ENCODE results near the gene ZNF76.

ZNF76 gene

DNA sequence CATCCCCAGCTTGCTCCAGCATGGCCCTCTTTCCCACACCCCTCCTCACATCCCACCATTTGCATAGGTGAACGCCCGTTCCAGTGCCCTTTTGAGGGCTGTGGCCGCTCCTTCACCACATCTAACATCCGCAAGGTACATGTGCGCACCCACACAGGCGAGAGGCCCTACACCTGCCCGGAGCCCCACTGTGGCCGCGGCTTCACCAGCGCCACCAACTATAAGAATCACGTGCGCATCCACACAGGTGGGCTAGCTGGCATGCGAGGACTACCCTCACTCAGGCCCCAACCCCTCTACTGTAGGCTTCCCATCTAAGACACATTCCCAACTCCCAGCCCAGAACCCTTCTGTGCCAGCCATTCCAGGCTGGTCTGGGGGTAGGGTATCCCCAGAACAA is 32.0 kb downstream of the ZNF76 start:
- no peak overlapping the region for H3K4me3 ChIP-seq (replicated peaks; ENCODE audit: low read depth, low read length)
- TF ChIP-seq, protein P1, sequence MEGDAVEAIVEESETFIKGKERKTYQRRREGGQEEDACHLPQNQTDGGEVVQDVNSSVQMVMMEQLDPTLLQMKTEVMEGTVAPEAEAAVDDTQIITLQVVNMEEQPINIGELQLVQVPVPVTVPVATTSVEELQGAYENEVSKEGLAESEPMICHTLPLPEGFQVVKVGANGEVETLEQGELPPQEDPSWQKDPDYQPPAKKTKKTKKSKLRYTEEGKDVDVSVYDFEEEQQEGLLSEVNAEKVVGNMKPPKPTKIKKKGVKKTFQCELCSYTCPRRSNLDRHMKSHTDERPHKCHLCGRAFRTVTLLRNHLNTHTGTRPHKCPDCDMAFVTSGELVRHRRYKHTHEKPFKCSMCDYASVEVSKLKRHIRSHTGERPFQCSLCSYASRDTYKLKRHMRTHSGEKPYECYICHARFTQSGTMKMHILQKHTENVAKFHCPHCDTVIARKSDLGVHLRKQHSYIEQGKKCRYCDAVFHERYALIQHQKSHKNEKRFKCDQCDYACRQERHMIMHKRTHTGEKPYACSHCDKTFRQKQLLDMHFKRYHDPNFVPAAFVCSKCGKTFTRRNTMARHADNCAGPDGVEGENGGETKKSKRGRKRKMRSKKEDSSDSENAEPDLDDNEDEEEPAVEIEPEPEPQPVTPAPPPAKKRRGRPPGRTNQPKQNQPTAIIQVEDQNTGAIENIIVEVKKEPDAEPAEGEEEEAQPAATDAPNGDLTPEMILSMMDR (IDR thresholded peaks at IDR 0.05; ENCODE audit: low read length, missing control alignments): no peak
- DNase-seq (ENCODE audit: low read depth): no peak

DNA sequence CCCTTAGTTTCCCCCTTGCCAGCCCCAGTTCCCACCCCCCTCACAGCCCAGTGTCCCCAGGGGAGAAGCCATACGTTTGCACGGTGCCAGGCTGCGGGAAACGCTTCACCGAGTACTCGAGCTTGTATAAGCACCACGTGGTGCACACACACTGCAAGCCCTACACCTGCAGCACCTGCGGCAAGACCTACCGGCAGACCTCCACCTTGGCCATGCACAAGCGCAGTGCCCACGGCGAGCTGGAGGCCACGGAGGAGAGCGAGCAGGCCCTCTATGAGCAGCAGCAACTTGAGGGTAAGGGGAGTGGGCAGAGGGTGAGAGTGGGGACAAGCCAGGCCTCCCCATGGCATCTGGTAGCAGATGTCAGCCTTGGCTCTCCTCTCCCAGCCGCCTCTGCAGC is 33.0 kb downstream of the ZNF76 start:
- TF ChIP-seq, protein P1 (IDR thresholded peaks at IDR 0.05; ENCODE audit: low read length, missing control alignments): no peak
- DNase-seq (ENCODE audit: low read depth): no peak
- no peak overlapping the region for H3K4me3 ChIP-seq (replicated peaks; ENCODE audit: low read depth, low read length)

DNA sequence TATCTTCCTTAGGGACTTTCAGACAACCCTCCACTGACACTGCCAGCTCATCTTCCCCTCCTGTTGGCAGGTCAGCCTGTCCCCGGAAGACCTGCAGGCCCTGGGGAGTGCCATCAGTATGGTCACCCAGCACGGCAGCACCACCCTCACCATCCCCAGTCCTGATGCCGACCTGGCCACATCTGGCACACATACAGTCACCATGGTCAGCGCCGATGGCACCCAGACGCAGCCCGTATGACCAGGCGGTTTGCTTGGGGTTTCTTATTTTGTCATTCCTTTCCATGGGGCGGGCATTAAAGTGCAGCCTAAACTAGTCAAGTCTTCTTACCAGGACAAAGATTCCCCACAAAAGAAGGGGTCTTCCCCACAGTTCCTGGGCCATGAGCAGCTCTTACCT is 34.1 kb downstream of the ZNF76 start:
- no peak overlapping the region for H3K4me3 ChIP-seq (replicated peaks; ENCODE audit: low read depth, low read length)
- TF ChIP-seq, protein P1 (IDR thresholded peaks at IDR 0.05; ENCODE audit: low read length, missing control alignments): no peak
- no peak for DNase-seq (ENCODE audit: low read depth)

DNA sequence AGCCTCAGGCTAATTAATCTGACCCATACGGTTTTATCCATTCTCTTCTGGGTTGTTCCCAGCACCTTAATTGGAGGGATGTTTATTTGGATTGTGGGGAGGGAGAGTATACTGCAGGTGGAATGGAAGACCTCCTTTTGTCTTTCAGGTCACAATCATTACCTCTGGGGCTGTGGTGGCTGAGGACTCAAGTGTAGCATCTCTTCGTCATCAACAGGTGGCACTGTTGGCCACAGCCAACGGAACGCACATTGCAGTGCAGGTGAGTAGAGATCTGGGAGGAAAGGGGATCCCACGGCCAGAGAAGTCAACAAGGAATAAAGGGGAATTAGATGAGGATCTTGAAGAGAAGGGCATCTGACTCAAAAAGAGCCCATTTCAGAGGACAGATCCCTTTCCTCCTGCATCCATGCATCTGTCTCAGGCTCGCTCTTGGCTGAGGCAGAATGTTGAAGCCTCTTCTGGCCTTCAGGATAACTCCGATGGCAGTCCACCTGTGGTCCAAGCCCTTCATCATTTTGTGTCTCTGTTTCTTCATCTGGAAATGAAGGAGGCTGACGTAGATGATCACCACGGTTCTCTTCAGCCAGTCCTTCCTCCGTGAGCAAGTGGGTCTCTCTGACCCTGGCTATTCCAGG is 34.9 kb downstream of the ZNF76 start:
- TF ChIP-seq, protein P1 (IDR thresholded peaks at IDR 0.05; ENCODE audit: low read length, missing control alignments): peak; percentile 76
- DNase-seq (ENCODE audit: low read depth): peak; percentile 52
- H3K4me3 ChIP-seq (replicated peaks; ENCODE audit: low read depth, low read length): no peak overlapping the region

DNA sequence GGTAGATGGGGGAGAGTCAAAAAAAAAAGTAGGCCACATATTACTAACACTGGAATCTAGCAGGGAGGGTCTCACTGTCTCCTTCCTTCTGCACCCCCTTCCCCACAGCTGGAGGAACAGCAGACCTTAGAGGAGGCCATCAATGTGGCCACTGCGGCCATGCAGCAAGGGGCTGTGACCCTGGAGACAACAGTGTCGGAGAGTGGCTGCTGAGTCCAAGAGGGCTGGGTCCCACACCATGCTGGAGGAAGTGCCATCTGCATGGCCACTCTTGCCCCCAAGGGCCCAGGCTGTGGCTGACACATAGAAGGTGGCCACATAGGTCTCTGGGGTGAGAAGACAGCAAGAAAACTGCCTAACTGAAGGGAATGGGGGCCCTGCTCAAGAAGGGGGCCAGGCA is 35.5 kb downstream of the ZNF76 start:
- no peak for DNase-seq (ENCODE audit: low read depth)
- TF ChIP-seq, protein P1 (IDR thresholded peaks at IDR 0.05; ENCODE audit: low read length, missing control alignments): no peak
- H3K4me3 ChIP-seq (replicated peaks; ENCODE audit: low read depth, low read length): no peak overlapping the region

DNA sequence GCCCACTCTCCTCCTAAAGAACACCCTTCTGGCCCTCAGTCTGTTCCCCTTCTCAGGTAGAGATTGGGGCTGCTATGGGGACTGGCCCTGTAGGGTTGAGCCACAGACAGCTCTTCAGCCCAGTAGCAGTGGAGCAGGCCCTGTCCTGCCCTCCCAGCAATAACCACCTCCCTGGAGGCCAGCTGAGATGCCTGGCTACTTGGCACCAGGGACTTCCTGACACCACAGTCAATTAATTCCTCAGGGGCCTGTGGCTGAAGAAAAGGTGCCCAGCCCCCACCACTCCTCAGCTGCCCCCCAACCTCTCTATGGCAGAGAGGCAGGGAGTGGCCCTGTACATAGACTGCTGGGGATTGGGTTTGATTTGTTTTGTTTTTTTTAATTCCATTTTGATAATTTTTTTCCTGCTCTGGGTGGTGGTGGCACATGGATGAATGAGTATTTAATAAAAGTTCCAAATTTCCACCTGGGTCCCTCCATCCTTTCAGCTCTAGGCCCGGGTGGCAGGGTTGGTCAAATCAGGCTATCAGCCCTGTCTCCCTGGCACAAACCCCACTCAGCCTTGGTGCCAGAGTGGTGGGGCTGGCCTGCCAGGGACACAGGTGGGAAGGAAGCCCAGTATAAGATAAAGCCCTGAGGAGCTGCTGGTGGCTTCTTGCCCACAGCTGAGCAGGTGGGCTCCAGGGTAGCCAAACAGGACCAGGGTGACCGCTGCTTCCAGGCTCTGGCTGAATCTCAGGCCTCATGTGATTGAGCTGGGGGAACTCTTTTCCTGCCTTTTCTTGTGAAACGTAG is 36.2 kb downstream of the ZNF76 start:
- H3K4me3 ChIP-seq (replicated peaks; ENCODE audit: low read depth, low read length): no peak overlapping the region
- TF ChIP-seq, protein P1 (IDR thresholded peaks at IDR 0.05; ENCODE audit: low read length, missing control alignments): no peak
- no peak for DNase-seq (ENCODE audit: low read depth)
